ENCODE data around the gene HSD17B2. TPM values are rescaled to one million over a fixed set of nuclear protein-coding genes. Genes with fewer than 3 reads are reported as not detected.
"Not testable (repeated sequence)": the region's sequence is repeated elsewhere in the genome, so short reads cannot be mapped to it uniquely, and the experiment has no call there.

HSD17B2 gene
- total RNA-seq, 2 experiments from 2014 or later, result not detected

DNA sequence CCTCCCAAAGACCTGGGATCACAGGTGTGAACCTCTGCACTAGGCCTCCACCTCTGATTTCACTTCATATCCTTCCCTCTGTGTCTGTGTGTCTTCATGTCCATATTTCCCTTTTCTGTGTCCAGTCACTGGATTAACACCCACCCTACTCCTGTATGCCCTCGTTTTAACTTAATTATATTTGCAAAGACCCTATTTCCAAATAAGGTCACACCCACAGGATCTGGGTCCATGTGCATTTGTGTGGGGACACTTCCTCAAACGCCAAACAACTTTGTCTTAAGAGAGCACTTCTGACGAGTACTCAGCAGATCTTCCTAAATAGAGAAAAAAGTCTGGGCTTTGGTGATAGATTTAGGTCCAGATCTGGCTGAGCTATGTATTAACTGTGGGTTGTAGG is 78.7 kb downstream of the HSD17B2 start:
- peaks cover 6% of the 10 kb centered on the region for H3K27me3 Mint-ChIP-seq
- H3K36me3 Mint-ChIP-seq, result no peaks in the 10 kb centered on the region
- DNase-seq (no peak), ATAC-seq (ENCODE audit: low read depth) (no peak)
- H3K9me3 Mint-ChIP-seq, result peaks cover 3% of the 10 kb centered on the region
- H3K4me1 Mint-ChIP-seq, result peaks cover 5% of the 10 kb centered on the region
- H3K4me3 Mint-ChIP-seq, result no peak overlapping the region
- POLR2A ChIA-PET, result no interaction called here
- H3K27ac Mint-ChIP-seq, result no peak overlapping the region

DNA sequence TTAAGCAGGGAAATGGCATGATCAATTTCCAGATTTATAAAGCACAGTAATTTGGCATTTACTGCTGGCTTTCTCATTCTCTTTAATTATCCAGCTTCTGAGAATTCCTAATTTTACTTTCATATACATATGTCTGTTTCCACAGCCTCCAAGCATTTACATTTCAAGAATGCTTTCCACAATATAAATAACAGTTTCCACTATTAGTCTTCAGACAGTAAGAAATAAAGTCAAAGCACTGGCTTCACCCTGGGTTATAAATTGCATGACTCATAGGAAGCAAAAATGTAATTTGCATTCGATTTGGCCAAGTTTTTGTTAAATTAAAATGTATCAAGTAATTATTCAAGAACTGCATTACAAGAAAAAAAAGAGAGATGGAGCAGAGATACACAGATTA is 81.5 kb downstream of the HSD17B2 start:
- no peak for ATAC-seq (ENCODE audit: low read depth)
- POLR2A ChIA-PET, result no interaction called here
- Mint-ChIP-seq H3K4me3 (no peak overlapping the region), H3K36me3 (no peaks in the 10 kb centered on the region), H3K27ac (no peak overlapping the region), H3K4me1 (no peaks in the 10 kb centered on the region), H3K9me3 (no peaks in the 10 kb centered on the region), H3K27me3 (peaks cover 2% of the 10 kb centered on the region)
- no peak for DNase-seq

DNA sequence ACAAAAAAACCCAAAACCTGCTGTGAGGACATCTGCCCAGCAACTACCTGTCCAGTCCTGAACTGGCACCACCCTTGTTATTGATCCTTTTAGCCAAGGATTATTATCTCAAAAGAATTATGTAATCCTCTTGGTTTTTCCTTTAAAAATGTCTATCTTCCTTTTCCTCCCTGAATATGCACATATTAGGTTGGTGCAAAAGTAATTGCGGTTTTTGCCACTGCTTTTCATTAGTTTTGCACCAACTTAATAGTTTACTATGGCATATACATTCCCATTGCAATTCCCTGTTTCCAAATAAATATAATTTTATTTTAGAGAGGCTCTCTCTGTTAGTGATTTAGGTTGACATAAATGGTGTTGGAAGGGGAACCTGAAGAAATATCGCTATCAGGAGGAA is 83.7 kb downstream of the HSD17B2 start:
- Mint-ChIP-seq H3K4me1 (no peaks in the 10 kb centered on the region), H3K27ac (no peak overlapping the region), H3K27me3 (peaks cover 6% of the 10 kb centered on the region), H3K4me3 (no peak overlapping the region), H3K36me3 (no peaks in the 10 kb centered on the region), H3K9me3 (no peaks in the 10 kb centered on the region)
- ATAC-seq (ENCODE audit: low read depth) (no peak), DNase-seq (no peak)
- POLR2A ChIA-PET, result no interaction called here

DNA sequence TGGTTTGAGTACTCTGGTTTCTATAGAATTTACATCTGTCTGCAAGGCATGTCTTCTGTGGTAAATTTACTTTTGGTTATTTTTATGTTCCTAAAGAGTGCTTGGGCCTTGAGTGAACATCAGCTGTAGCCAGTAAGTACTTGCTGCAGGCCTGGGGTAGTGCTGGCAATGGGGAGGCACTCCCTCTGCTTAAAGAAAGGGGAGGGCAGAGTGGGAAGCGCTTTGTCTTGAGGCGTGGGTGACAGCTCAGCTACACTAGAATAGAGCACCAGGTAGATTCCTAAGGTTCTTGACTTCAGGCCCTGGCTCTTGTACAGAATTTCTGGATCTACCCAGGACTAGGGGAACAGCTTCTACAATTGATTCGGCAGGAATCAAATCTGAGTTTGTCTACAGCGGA is 84.4 kb downstream of the HSD17B2 start:
- Mint-ChIP-seq H3K4me3 (no peak overlapping the region), H3K27ac (no peak overlapping the region), H3K36me3 (no peaks in the 10 kb centered on the region), H3K9me3 (peaks cover 2% of the 10 kb centered on the region), H3K4me1 (no peaks in the 10 kb centered on the region), H3K27me3 (peaks cover 13% of the 10 kb centered on the region)
- DNase-seq (no peak), ATAC-seq (ENCODE audit: low read depth) (no peak)
- POLR2A ChIA-PET, result no interaction called here

DNA sequence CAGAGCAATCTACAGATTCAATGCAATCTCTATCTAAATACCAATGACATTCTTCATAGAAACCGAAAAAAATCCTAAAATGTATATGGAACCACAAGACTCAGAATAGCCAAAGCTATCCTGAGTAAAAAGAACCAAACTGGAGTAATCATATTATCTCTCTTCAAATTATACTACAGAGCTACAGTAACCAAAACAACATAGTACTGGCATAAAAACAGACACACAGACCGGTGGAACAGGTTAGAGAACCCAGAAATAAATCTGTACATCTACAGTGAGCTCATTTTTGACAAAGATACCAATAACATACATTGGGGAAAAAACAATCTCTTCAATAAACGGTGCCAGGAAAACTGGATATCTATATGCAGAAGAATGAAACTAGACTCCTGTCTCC is 89.6 kb downstream of the HSD17B2 start:
- ATAC-seq (ENCODE audit: low read depth), result no peak
- Mint-ChIP-seq H3K36me3 (peaks cover 5% of the 10 kb centered on the region), H3K4me3 (no peak overlapping the region), H3K27ac (no peak overlapping the region), H3K27me3 (peaks cover 22% of the 10 kb centered on the region), H3K4me1 (peaks cover 7% of the 10 kb centered on the region), H3K9me3 (peaks cover 5% of the 10 kb centered on the region)
- no peak for DNase-seq
- POLR2A ChIA-PET, result no interaction called here

DNA sequence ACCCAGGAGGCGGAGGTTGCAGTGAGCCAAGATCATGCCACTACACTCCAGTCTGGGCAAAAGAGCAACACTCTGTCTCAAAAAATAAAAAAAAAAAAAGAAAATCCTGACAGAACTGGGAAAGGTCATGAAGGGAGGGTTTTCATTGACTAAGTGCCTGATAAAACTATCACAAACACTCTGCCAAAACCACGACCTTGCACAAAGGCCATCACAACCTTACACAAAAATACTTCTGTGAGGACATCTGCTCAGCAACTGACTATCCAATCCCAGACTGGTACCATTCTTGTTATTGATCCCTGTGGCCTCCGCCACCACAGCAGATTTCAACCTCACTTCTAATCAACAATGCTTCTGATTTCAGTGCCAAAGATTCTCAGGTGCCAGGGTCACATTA is 94.8 kb downstream of the HSD17B2 start:
- no peak for ATAC-seq (ENCODE audit: low read depth)
- POLR2A ChIA-PET, result no interaction called here
- peaks cover 4% of the 10 kb centered on the region for H3K36me3 Mint-ChIP-seq
- H3K9me3 Mint-ChIP-seq, result peaks cover 3% of the 10 kb centered on the region
- H3K27ac Mint-ChIP-seq, result no peak overlapping the region
- no peak overlapping the region for H3K4me3 Mint-ChIP-seq
- H3K4me1 Mint-ChIP-seq, result peaks cover 23% of the 10 kb centered on the region
- H3K27me3 Mint-ChIP-seq, result peaks cover 9% of the 10 kb centered on the region
- DNase-seq, result no peak

DNA sequence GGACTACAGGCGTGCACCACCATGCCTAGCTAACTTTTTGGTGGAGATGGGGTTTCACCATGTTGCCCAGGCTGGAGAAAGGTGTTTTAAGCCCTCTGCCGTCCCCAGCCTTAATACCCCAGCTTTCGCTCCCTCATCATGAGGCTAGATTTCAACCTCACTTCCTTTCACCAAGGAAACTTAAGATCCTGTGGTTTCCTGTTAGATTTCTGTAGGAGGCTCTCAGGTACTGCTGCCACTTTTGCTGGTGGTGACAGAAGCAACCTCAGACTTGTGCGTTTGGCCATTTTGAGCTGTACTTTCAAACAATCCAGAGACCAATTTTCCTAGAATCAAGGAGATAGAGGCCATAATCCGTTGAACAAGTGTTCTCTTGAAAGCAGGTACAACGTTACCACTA is 98.7 kb downstream of the HSD17B2 start:
- POLR2A ChIA-PET, result interaction anchor here (0.6 to 1.8 kb wide), 3 partner anchors 19 to 36 kb away, joined by 3 to 8 read pairs (median 4); partner anchors contain the start of gene MPHOSPH6
- Mint-ChIP-seq H3K4me1 (peaks cover 25% of the 10 kb centered on the region), H3K36me3 (peaks cover 10% of the 10 kb centered on the region), H3K27me3 (peaks cover 2% of the 10 kb centered on the region), H3K9me3 (no peaks in the 10 kb centered on the region), H3K27ac (peak overlapping the region; percentile 81), H3K4me3 (peak overlapping the region; percentile 70)
- DNase-seq (peak; percentile 38), ATAC-seq (ENCODE audit: low read depth) (peak; percentile 97)

DNA sequence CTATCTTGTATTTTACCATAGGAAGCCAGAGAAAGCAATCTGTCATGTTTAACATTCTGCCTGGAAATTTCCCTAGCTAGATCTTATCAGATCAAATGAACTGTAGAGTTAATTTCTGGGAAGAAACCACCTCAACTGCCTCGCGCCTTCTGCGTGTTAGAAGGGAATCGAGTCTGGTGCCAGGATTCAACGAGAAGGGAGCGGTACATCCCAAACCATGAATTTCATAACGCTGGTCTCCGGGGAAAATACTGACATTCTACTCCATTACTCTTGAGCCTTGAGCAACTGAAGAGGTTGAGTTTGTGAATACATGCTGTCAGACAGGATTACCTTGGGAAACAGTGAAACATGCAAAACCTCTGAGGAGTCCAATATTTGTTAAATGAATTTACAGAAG is 99.8 kb downstream of the HSD17B2 start:
- H3K9me3 Mint-ChIP-seq, result no peaks in the 10 kb centered on the region
- H3K27ac Mint-ChIP-seq, result no peak overlapping the region
- H3K36me3 Mint-ChIP-seq, result peaks cover 14% of the 10 kb centered on the region
- H3K27me3 Mint-ChIP-seq, result peaks cover 2% of the 10 kb centered on the region
- POLR2A ChIA-PET, result interaction anchor here (1.8 kb wide), 1 partner anchor 18 kb away, joined by 4 read pairs; no protein-coding TSS in a partner anchor
- DNase-seq (no peak), ATAC-seq (ENCODE audit: low read depth) (no peak)
- peaks cover 19% of the 10 kb centered on the region for H3K4me1 Mint-ChIP-seq
- H3K4me3 Mint-ChIP-seq, result no peak overlapping the region

DNA sequence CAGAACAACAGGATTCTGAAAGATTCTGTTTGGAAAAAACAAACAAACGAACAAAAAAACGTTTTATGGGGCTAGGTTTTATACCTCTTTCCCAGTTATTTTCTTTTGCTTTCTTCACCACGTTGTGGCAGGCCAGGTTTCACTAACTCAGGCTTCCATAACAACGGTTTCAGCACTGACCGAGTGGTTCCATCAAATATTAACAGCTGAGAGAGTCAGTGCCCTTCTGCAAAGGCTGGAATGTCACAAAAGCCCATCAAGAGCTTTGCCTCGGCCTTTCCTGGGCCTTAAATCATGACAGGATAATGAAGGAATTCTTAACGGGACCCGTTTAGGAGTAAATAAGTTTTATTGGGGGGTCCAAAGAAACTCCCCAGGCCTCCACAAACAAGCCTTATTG is 100.8 kb downstream of the HSD17B2 start:
- POLR2A ChIA-PET, result no interaction called here
- Mint-ChIP-seq H3K4me1 (peaks cover 19% of the 10 kb centered on the region), H3K36me3 (peaks cover 16% of the 10 kb centered on the region), H3K4me3 (no peak overlapping the region), H3K9me3 (no peaks in the 10 kb centered on the region), H3K27me3 (peaks cover 2% of the 10 kb centered on the region), H3K27ac (no peak overlapping the region)
- ATAC-seq (ENCODE audit: low read depth) (no peak), DNase-seq (no peak)

DNA sequence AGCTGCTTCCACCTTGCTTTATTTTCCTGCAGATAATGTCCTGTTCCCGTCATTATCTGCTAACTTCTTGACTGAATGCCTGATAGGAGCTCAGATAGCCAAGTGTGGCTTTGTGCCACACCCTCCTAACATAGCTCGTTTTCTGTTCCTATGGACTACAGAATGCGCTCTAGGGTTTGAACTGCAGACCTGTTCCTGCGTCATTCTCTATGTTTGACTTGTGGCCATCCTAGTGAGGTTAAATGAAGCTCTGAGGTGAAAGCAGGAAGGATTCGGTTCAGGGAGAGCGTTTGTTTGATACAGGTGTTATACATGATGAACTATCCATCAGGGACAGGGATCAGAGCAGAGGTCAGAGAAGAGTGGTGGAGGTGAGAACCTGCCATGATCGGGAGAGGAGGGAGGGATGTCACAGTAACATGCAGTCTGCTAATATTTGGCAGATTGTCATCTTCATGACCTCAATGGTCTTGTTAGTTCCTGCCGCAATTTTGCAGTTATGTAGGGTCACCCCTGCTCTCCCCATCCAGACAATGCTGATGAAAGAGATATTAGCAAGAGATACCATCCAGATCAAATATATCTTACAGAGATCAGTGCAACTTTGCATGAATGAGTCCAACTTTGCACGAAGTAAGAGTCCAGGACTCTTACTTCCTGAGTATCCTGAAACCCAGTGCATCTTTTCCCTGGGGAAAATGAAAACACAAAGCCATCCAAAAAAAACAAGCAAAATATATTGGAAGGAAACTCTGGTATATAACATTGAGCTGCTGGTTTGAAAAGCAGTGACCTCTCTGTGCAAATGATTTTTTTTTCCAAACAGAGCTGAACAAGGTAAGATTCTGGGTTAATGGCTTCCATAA is 102.1 kb downstream of the HSD17B2 start:
- Mint-ChIP-seq H3K9me3 (no peaks in the 10 kb centered on the region), H3K27me3 (peaks cover 2% of the 10 kb centered on the region), H3K36me3 (peaks cover 20% of the 10 kb centered on the region), H3K4me3 (no peak overlapping the region), H3K4me1 (peaks cover 19% of the 10 kb centered on the region), H3K27ac (peak overlapping the region; percentile 6)
- ATAC-seq (ENCODE audit: low read depth) (no peak), DNase-seq (no peak)
- POLR2A ChIA-PET, result no interaction called here

DNA sequence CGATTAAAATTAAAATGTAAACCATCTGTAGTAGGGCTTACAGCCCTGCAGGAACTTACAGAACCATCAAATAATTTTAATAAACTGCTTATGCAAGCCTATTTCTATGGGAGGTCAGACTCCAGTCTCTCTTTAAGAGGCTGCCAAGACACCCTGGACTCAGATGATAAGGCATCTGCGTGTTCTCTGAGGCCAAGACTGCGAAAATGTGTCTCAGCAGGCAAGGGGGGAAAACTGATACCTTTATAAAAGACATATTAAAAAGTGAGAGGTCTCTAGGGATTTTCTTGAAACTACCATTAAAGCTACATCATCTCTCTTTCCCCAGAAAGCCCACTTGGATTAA is 102.7 kb downstream of the HSD17B2 start:
- DNase-seq (no peak), ATAC-seq (ENCODE audit: low read depth) (no peak)
- Mint-ChIP-seq H3K4me1 (peaks cover 19% of the 10 kb centered on the region), H3K27ac (no peak overlapping the region), H3K27me3 (no peaks in the 10 kb centered on the region), H3K36me3 (peaks cover 20% of the 10 kb centered on the region), H3K9me3 (no peaks in the 10 kb centered on the region), H3K4me3 (no peak overlapping the region)
- POLR2A ChIA-PET, result no interaction called here

DNA sequence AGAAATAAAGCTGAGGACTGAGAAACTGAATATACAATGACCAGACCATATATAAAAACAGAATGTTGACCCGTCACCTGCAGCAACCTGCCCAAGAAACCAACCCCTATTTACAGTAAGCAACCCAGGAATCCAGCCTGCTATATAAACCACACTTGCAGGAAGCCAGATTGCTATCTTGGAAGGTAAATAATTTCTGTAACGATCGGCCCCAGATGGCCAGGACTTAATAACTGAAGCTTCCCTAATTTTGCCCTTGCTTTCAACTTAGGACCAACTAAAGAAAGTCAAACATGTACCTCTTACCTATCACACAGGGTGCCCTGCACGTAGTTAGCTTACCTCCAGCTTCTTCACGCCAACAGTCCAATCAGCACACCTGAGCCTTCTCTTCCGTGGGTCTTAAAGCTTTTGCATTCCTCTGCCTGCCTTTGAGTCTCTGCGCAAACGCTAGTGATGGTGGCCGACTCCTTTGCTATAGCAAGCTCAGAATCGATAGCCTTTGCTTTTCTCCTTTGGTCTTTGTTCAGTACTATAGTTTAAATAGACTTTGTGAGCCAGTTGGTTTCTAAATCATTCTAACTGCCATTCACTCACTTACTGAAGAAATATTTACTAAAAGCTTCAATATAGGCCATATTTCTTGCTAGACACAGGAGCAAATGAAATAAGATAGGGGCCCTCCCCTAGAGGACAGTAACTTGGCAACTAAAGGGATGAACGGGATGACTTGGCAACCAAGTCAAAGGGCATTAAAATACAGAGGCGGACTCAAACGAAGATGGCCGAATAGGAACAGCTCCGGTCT is 103.6 kb downstream of the HSD17B2 start:
- H3K27ac Mint-ChIP-seq, result peak overlapping the region; percentile 64
- peak overlapping the region; percentile 59 for H3K4me3 Mint-ChIP-seq
- H3K27me3 Mint-ChIP-seq, result no peaks in the 10 kb centered on the region
- POLR2A ChIA-PET, result interaction anchor here (0.8 kb wide), 1 partner anchor 31 kb away, joined by 3 read pairs; the partner anchor contains the start of gene MPHOSPH6
- H3K4me1 Mint-ChIP-seq, result peaks cover 15% of the 10 kb centered on the region
- ATAC-seq (ENCODE audit: low read depth) (no peak), DNase-seq (no peak)
- H3K9me3 Mint-ChIP-seq, result no peaks in the 10 kb centered on the region
- H3K36me3 Mint-ChIP-seq, result peaks cover 20% of the 10 kb centered on the region

DNA sequence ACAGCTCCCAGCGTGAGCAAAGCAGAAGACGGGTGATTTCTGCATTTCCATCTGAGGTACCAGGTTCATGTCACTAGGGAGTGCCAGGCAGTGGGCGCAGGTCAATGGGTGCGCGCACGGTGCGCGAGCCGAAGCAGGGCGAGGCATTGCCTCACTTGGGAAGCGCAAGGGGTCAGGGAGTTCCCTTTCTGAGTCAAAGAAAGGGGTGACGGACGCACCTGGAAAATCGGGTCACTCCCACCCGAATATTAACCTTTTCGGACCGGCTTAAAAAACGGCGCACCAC is 104.2 kb downstream of the HSD17B2 start:
- H3K4me1 Mint-ChIP-seq; ATAC-seq (ENCODE audit: low read depth); H3K9me3 Mint-ChIP-seq; DNase-seq; POLR2A ChIA-PET; H3K27me3 Mint-ChIP-seq: not testable (repeated sequence)
- Mint-ChIP-seq H3K4me3 (peak overlapping the region; percentile 59), H3K36me3 (peaks cover 20% of the 10 kb centered on the region), H3K27ac (peak overlapping the region; percentile 64)

DNA sequence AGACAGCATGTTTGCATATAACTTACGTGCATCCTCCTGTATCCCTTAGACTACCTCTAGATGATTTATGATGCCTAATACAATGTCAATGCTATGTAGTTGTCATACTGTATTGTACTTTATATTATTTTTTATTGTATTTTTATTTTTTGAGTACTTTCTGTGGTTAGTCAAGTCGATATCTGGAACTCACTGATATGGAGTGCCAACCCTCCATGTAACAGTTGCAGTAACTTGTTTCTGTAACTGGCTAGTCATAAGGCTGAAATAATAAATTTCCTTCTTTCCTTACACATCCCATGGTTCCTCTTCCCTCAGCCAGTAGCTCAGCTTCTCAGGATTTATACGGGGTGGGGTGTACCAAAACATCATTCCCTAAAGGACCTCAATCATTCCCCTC is 111.5 kb downstream of the HSD17B2 start:
- no peaks in the 10 kb centered on the region for H3K27me3 Mint-ChIP-seq
- H3K4me1 Mint-ChIP-seq, result no peaks in the 10 kb centered on the region
- no peak for DNase-seq
- H3K9me3 Mint-ChIP-seq, result no peaks in the 10 kb centered on the region
- H3K4me3 Mint-ChIP-seq, result no peak overlapping the region
- ATAC-seq (ENCODE audit: low read depth), result no peak
- POLR2A ChIA-PET, result no interaction called here
- no peak overlapping the region for H3K27ac Mint-ChIP-seq
- H3K36me3 Mint-ChIP-seq, result peaks cover 24% of the 10 kb centered on the region
